Neuronal stem cell (in vitro differentiated cells): ENCODE measurements around the gene DCAF11. TPM values are rescaled to one million over a fixed set of nuclear protein-coding genes. Genes with fewer than 3 reads are reported as not detected.

Source experiments
- DNase-seq: peaks from one replicate; pipeline ENCODE4 v3.0.0-alpha.2; 2013; ENCODE audit warnings: low spot score
- H2AFZ ChIP-seq: one replicate; pipeline ENCODE4 v1.6.1; 2013; ENCODE audit warnings: mild to moderate bottlenecking, low read length, inconsistent platforms
- H2AK5ac ChIP-seq: 2 replicates; pipeline ENCODE4 v1.6.1; 2013; ENCODE audit warnings: low read depth, mild to moderate bottlenecking, inconsistent platforms, low read length, moderate library complexity, mixed read lengths
- H2BK120ac ChIP-seq: 2 replicates; pipeline ENCODE4 v1.6.1; 2013; ENCODE audit warnings: low read depth, mild to moderate bottlenecking, inconsistent platforms, low read length, moderate library complexity, mixed read lengths
- H2BK12ac ChIP-seq: one replicate; pipeline ENCODE4 v1.6.1; 2013; ENCODE audit warnings: low read length, inconsistent platforms
- H2BK15ac ChIP-seq: 2 replicates; pipeline ENCODE4 v1.6.1; 2013; ENCODE audit warnings: mild to moderate bottlenecking, low read length, inconsistent platforms, mixed read lengths
- H2BK5ac ChIP-seq: one replicate; pipeline ENCODE4 v1.6.1; 2013; ENCODE audit warnings: inconsistent platforms, mild to moderate bottlenecking, low read length, moderate library complexity
- H3K14ac ChIP-seq: one replicate; pipeline ENCODE4 v1.6.1; 2013; ENCODE audit warnings: low read length, inconsistent platforms
- H3K18ac ChIP-seq: 2 replicates; pipeline ENCODE4 v1.6.1; 2013; ENCODE audit warnings: low read length, inconsistent platforms
- H3K23ac ChIP-seq: 2 replicates; pipeline ENCODE4 v1.6.1; 2013; ENCODE audit warnings: low read depth, mild to moderate bottlenecking, mixed read lengths, low read length, inconsistent platforms; ENCODE audit not compliant: poor library complexity
- H3K27ac ChIP-seq: replicated peaks from 3 replicates; pipeline ENCODE4 v1.5.1; 2013; ENCODE audit warnings: low read length, inconsistent platforms
- H3K27me3 ChIP-seq, 3 experiments: 2 replicates each; pipeline ENCODE4 v1.6.1; 2013; ENCODE audit warnings: low read length in 3 of 3, mild to moderate bottlenecking in 2 of 3, inconsistent platforms in 1 of 3, low read depth in 1 of 3, mixed read lengths in 1 of 3, moderate library complexity in 1 of 3; ENCODE audit not compliant: control insufficient read depth in 3 of 3, insufficient read depth in 3 of 3
- H3K36me3 ChIP-seq, 2 donors: replicated peaks in 1 of 2; 2 replicates each; pipeline ENCODE4 v1.6.1; 2013; ENCODE audit warnings: low read length in 2 of 2; ENCODE audit not compliant: control insufficient read depth in 2 of 2, insufficient read depth in 2 of 2
- H3K4ac ChIP-seq: 2 replicates; pipeline ENCODE4 v1.6.1; 2013; ENCODE audit warnings: inconsistent platforms, mild to moderate bottlenecking, low read length, moderate library complexity
- H3K4me1 ChIP-seq, 2 donors: 1 replicate in 1 of 2; 2 replicates in 1 of 2; pipeline ENCODE4 v1.6.1; 2013; ENCODE audit warnings: low read length in 2 of 2, low read depth in 1 of 2; ENCODE audit not compliant: control insufficient read depth in 2 of 2, insufficient read depth in 1 of 2
- H3K4me2 ChIP-seq: one replicate; pipeline ENCODE4 v1.6.1; 2013; ENCODE audit warnings: mild to moderate bottlenecking, low read length, inconsistent platforms; ENCODE audit not compliant: insufficient read depth, poor library complexity, severe bottlenecking
- H3K4me3 ChIP-seq, 2 donors: 2 replicates each; pipeline ENCODE4 v1.5.1; 2013; ENCODE audit warnings: low read length in 2 of 2, mild to moderate bottlenecking in 2 of 2, inconsistent platforms in 1 of 2, moderate library complexity in 1 of 2
- H3K79me1 ChIP-seq: one replicate; pipeline ENCODE4 v1.6.1; 2013; ENCODE audit warnings: low read depth, mild to moderate bottlenecking, inconsistent platforms, low read length, moderate library complexity
- H3K9ac ChIP-seq: one replicate; pipeline ENCODE4 v1.6.1; 2013; ENCODE audit warnings: mild to moderate bottlenecking, low read depth, low read length, inconsistent platforms; ENCODE audit not compliant: poor library complexity
- H3K9me3 ChIP-seq, 2 donors: replicated peaks in 1 of 2; 2 replicates each; pipeline versions ENCODE3 to v1.6.1; 2013; ENCODE audit warnings: low read length in 2 of 2, mild to moderate bottlenecking in 2 of 2, inconsistent platforms in 1 of 2, low read depth in 1 of 2, mixed read lengths in 1 of 2, moderate library complexity in 1 of 2; ENCODE audit not compliant: control insufficient read depth in 2 of 2, insufficient read depth in 1 of 2
- H4K8ac ChIP-seq: one replicate; pipeline ENCODE4 v1.6.1; 2013; ENCODE audit warnings: low read depth, mild to moderate bottlenecking, inconsistent platforms, low read length, moderate library complexity
- H4K91ac ChIP-seq: one replicate; pipeline ENCODE4 v1.6.1; 2013; ENCODE audit warnings: low read length, low read depth, mild to moderate bottlenecking, inconsistent platforms; ENCODE audit not compliant: poor library complexity
- WGBS, 2 donors: extraction: QIAGEN DNeasy Blood & Tissue Kit; methylation state at CpG; one replicate each; pipeline ENCODE4 v1.1.7; 2013; ENCODE audit warnings: missing lambda C conversion rate in 2 of 2, mixed read lengths in 1 of 2; ENCODE audit not compliant: insufficient read length in 2 of 2, insufficient replicate concordance in 1 of 2; ENCODE audit errors: extremely low coverage in 2 of 2; 5-methylcytosine and 5-hydroxymethylcytosine counted together
- polyA plus RNA-seq, 2 experiments: library from polyadenylated mRNA; stranded (reverse); fragments of 200-250 nt; gene quantifications; one replicate each; pipeline ENCODE4 v1.2.3, GENCODE V29; 2013

The DCAF11 gene
- 31.3 TPM for polyA plus RNA-seq (2013, experiment 1 of 2)
- polyA plus RNA-seq (2013, experiment 2 of 2), result 30.9 TPM

- Histone ChIP-seq H3K79me1 (no peaks in the 10 kb centered on the region), H3K4ac (no peak within 1 kb of the TSS)
- WGBS, 2 donors, result no CpG with 5 or more reads among the region's 65 CpGs
These were observed at the start of gene DCAF11, which contains the start of gene NRL for GRCh38 chr14:24114532-24115421. TSS of gene DCAF11 (plus strand) at chr14:24114777. CDS start at chr14:24115595, 818 bp downstream. TSS of gene NRL (minus strand) at chr14:24114949. CDS start at chr14:24082848, 32,101 bp downstream.

GRCh38 chr14:24064856-24065255 lies 49.7 kb upstream of the DCAF11 start:
- Histone ChIP-seq H3K4me3 (no peak overlapping the region), H3K14ac (no peak overlapping the region), H2BK120ac (no peak overlapping the region), H2BK12ac (no peak overlapping the region), H2BK15ac (no peak overlapping the region), H3K4me1 (no peaks in the 10 kb centered on the region), H3K27me3 (peaks cover 0 to 5% (median 0%) of the 10 kb centered on the region in 3 experiments), H3K36me3 (no peaks in the 10 kb centered on the region), H4K8ac (no peak overlapping the region), H3K9ac (no peak overlapping the region), H3K9me3 (no peaks in the 10 kb centered on the region), H3K4me2 (no peak overlapping the region), H3K4ac (no peak overlapping the region), H4K91ac (no peak overlapping the region), H2AK5ac (no peak overlapping the region), H3K18ac (no peak overlapping the region), H3K23ac (no peak overlapping the region), H3K27ac (no peak overlapping the region), H2BK5ac (no peak overlapping the region), H2AFZ (no peak overlapping the region), H3K79me1 (no peaks in the 10 kb centered on the region)
- no CpG with 5 or more reads among the region's 15 CpGs for WGBS, 2 donors
- DNase-seq, result no peak

More at GRCh38 chr14:24114532-24115421, at the start of gene DCAF11, which contains the start of gene NRL:
- peak; percentile 99 for DNase-seq
- H2AK5ac ChIP-seq, result peak within 1 kb of the TSS; percentile 82
- no peaks in the 10 kb centered on the region for H3K9me3 ChIP-seq
- H3K36me3 ChIP-seq, result peaks cover 13 to 39% of the 10 kb centered on the region in 2 donors
- H3K27me3 ChIP-seq, result no peaks in the 10 kb centered on the region
- peak within 1 kb of the TSS; percentile 75 to 88 for H3K4me3 ChIP-seq
- H4K91ac ChIP-seq, result peak within 1 kb of the TSS; percentile 96
- peak within 1 kb of the TSS; percentile 91 for H3K4me2 ChIP-seq
- H4K8ac ChIP-seq, result peak within 1 kb of the TSS; percentile 86
- H2AFZ ChIP-seq, result peak within 1 kb of the TSS; percentile 96
- H2BK15ac ChIP-seq, result peak within 1 kb of the TSS; percentile 87
- peak within 1 kb of the TSS; percentile 98 for H3K27ac ChIP-seq
- H3K23ac ChIP-seq, result peak within 1 kb of the TSS; percentile 98
- H2BK120ac ChIP-seq, result peak within 1 kb of the TSS; percentile 93
- peak within 1 kb of the TSS; percentile 100 for H2BK12ac ChIP-seq
- H3K18ac ChIP-seq, result peak within 1 kb of the TSS; percentile 100
- H3K9ac ChIP-seq, result peak within 1 kb of the TSS; percentile 94
- peaks cover 4 to 8% of the 10 kb centered on the region in 2 donors for H3K4me1 ChIP-seq
- H2BK5ac ChIP-seq, result peak within 1 kb of the TSS; percentile 96
- H3K14ac ChIP-seq, result peak within 1 kb of the TSS; percentile 97

- H3K14ac ChIP-seq, result no peak overlapping the region
- no peak overlapping the region for H3K4me2 ChIP-seq
- H3K27me3 ChIP-seq, result peaks cover 0 to 9% (median 0%) of the 10 kb centered on the region in 3 experiments
- H2BK120ac ChIP-seq, result no peak overlapping the region
- H3K9me3 ChIP-seq, result no peaks in the 10 kb centered on the region
- H4K8ac ChIP-seq, result no peak overlapping the region
- no peak overlapping the region for H4K91ac ChIP-seq
- no peak overlapping the region for H2BK5ac ChIP-seq
- peak overlapping the region; percentile 10 for H2BK15ac ChIP-seq
- H3K4ac ChIP-seq, result no peak overlapping the region
- H3K4me3 ChIP-seq, result no peak overlapping the region
- WGBS, 2 donors, result no CpG with 5 or more reads among the region's 8 CpGs
- H3K23ac ChIP-seq, result no peak overlapping the region
- no peak overlapping the region for H2AK5ac ChIP-seq
- H3K4me1 ChIP-seq, result no peaks in the 10 kb centered on the region
- no peak overlapping the region for H3K9ac ChIP-seq
- H3K79me1 ChIP-seq, result no peaks in the 10 kb centered on the region
- H3K18ac ChIP-seq, result no peak overlapping the region
- no peak overlapping the region for H3K27ac ChIP-seq
- no peaks in the 10 kb centered on the region for H3K36me3 ChIP-seq
- H2AFZ ChIP-seq, result no peak overlapping the region
- no peak for DNase-seq
- H2BK12ac ChIP-seq, result no peak overlapping the region
These were observed 49.2 kb upstream of the DCAF11 start for GRCh38 chr14:24065408-24065807.

GRCh38 chr14:24066496-24067132 lies 48.0 kb upstream of the DCAF11 start:
- Histone ChIP-seq H3K23ac (no peak overlapping the region), H3K4me1 (no peaks in the 10 kb centered on the region), H3K79me1 (no peaks in the 10 kb centered on the region), H3K27me3 (peaks cover 0 to 17% (median 0%) of the 10 kb centered on the region in 3 experiments), H2BK12ac (no peak overlapping the region), H2BK5ac (no peak overlapping the region), H4K91ac (no peak overlapping the region), H3K27ac (no peak overlapping the region), H3K4ac (no peak overlapping the region), H3K4me2 (no peak overlapping the region), H2AFZ (no peak overlapping the region), H2BK15ac (no peak overlapping the region), H3K9ac (no peak overlapping the region), H3K9me3 (no peaks in the 10 kb centered on the region), H2BK120ac (no peak overlapping the region), H3K36me3 (no peaks in the 10 kb centered on the region), H3K4me3 (no peak overlapping the region), H3K18ac (no peak overlapping the region), H2AK5ac (no peak overlapping the region), H3K14ac (no peak overlapping the region), H4K8ac (no peak overlapping the region)
- no peak for DNase-seq
- no CpG with 5 or more reads among the region's 8 CpGs for WGBS, 2 donors
